Measurements from ENCODE around the gene PGC.

PGC gene

DNA sequence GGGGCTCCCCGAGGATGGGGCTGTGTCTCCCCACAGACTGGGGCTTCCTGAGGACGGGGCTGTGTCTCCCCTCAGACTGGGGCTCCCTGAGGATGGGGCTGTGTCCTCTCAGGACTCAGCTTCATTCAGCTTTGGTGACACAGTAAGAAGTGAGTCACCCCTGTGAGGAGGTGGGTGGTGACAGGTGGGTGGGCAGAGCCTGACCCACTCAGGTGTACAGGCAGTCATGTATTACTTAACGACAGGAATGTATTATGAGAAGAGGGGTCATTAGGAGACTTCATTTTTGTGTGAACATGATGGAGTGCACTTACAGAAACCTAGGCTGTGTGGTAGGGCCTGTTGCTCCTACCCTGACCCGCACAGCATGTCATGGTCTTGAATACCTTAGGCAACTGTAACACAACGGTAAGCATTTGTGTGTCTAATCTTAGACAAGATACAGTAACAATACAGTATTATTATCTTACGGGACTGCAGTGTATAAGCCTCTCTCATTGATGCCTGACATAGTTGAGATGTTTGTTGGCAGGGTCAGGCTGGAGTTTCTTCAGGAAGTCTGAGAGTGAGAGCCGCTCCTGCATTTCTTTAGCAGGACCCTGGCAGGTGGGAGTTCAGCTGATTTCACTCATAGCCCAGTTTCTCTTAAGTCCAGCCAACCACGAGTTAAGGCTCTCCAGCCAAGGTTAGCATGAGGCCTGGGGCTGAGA lies 10.9 kb upstream of the PGC start:
- no peak for TF ChIP-seq REST (IDR thresholded peaks at IDR 0.05; ENCODE audit: insufficient read depth in 1 of 2, low read depth in 2 of 2, low read length in 2 of 2)
- no peak for TF ChIP-seq FOXP2 (optimal IDR thresholded peaks at IDR 0.05; ENCODE audit: borderline replicate concordance, extremely low read depth, extremely low read length, insufficient read depth)
- no peak for TF ChIP-seq POLR2AphosphoS5 (IDR thresholded peaks at IDR 0.05; ENCODE audit: low read depth, low read length)
- no peak for TF ChIP-seq SIN3A (IDR thresholded peaks at IDR 0.05; ENCODE audit: borderline replicate concordance, insufficient read depth, low read length)
- TF ChIP-seq TAF1 (IDR thresholded peaks at IDR 0.05; ENCODE audit: borderline replicate concordance, insufficient read depth, low read length) = no peak

DNA sequence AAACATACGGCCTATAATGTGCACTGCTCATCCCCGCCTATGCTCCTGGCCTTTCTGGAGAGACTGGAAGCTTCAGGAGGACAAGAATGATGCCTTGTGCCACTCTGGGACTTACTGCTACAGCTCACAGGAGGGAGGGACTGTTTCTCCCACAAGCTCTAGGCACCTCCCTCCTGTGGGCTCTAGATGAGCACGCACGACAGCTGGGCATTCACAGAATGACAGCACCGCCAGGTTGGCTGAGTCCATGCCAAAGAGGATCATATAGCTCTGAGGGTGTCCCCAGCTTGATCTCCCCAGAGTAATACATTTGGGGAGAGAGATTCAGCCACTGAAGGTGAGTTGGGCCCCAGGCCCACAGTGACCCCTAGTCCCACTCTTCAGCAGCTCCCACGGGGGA lies 10.1 kb upstream of the PGC start:
- TF ChIP-seq TAF1 (IDR thresholded peaks at IDR 0.05; ENCODE audit: borderline replicate concordance, insufficient read depth, low read length) (no peak), REST (IDR thresholded peaks at IDR 0.05; ENCODE audit: insufficient read depth in 1 of 2, low read depth in 2 of 2, low read length in 2 of 2) (no peak), SIN3A (IDR thresholded peaks at IDR 0.05; ENCODE audit: borderline replicate concordance, insufficient read depth, low read length) (no peak), POLR2AphosphoS5 (IDR thresholded peaks at IDR 0.05; ENCODE audit: low read depth, low read length) (no peak), FOXP2 (optimal IDR thresholded peaks at IDR 0.05; ENCODE audit: borderline replicate concordance, extremely low read depth, extremely low read length, insufficient read depth) (no peak)

GRCh38 chr6:41756354-41756753 lies 9.2 kb upstream of the PGC start:
- TF ChIP-seq SIN3A (IDR thresholded peaks at IDR 0.05; ENCODE audit: borderline replicate concordance, insufficient read depth, low read length) (no peak), POLR2AphosphoS5 (IDR thresholded peaks at IDR 0.05; ENCODE audit: low read depth, low read length) (no peak)

DNA sequence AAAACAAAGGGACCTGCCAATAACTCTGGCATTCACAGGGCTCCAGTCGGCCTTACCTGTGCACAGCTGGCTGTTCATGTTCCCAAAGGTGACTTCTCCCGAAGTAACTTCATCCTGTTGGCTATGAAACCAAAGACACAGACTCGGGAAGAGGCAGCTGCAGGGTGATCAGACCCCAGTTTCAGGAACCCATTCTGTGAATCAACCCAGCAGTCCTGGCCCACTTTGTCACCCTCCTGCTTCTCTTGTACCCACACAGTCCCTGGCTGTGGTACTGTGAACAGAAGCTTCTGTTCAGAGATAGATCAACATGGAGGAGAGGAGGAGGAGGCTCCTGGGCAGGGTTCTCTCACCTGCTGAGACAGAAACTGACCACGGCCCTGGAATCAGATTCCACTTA lies 8.7 kb upstream of the PGC start:
- TF ChIP-seq SIN3A (IDR thresholded peaks at IDR 0.05; ENCODE audit: borderline replicate concordance, insufficient read depth, low read length) (no peak), REST (IDR thresholded peaks at IDR 0.05; ENCODE audit: insufficient read depth in 1 of 2, low read depth in 2 of 2, low read length in 2 of 2) (no peak)

DNA sequence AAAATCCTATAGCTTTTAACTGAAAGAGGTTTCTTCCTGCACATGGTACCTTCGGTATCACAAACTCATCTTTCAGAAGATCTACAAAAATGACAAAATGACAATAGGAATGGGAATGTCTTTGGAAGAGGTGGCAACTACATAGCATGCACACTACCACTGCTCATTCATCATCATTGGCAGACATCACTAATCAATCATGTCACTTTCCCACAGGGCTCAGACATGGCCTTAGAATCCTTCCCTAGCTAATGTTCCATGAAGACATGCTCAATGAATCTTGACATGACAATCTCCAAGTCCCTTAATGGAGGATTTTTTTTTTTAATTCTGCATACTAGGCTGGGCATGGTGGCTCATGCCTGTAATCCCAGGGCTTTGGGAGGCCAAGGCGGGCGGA lies 3.2 kb upstream of the PGC start:
- TF ChIP-seq TAF1 (IDR thresholded peaks at IDR 0.05; ENCODE audit: borderline replicate concordance, insufficient read depth, low read length) = no peak

DNA sequence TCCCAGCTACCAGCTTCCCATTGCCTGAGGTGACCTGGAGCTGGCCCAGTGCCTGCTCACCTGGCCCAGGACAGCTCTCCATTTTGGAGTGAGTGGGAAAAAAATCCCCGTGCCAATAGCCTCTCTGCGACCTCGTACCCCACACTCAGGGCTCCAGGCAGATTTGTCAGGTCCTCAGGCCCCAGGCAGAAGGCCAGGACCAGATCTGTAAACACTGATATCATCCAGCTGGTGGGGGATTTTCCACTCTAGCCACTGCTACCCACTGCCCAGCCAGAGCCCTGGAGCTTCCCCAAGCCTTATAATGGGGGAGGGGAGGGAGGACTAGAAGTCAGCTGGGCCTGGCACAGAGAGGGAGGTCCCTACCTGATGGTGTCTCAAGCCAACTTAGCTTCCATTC lies 1.3 kb upstream of the PGC start:
- TF ChIP-seq FOXP2 (optimal IDR thresholded peaks at IDR 0.05; ENCODE audit: borderline replicate concordance, extremely low read depth, extremely low read length, insufficient read depth) = no peak
- TF ChIP-seq POLR2AphosphoS5 (IDR thresholded peaks at IDR 0.05; ENCODE audit: low read depth, low read length) = no peak

- TF ChIP-seq POLR2AphosphoS5 (IDR thresholded peaks at IDR 0.05; ENCODE audit: low read depth, low read length) (no peak), SIN3A (IDR thresholded peaks at IDR 0.05; ENCODE audit: borderline replicate concordance, insufficient read depth, low read length) (no peak), REST (IDR thresholded peaks at IDR 0.05; ENCODE audit: insufficient read depth in 1 of 2, low read depth in 2 of 2, low read length in 2 of 2) (no peak), TAF1 (IDR thresholded peaks at IDR 0.05; ENCODE audit: borderline replicate concordance, insufficient read depth, low read length) (no peak), FOXP2 (optimal IDR thresholded peaks at IDR 0.05; ENCODE audit: borderline replicate concordance, extremely low read depth, extremely low read length, insufficient read depth) (no peak)
These were observed 893 bp upstream of the PGC start for GRCh38 chr6:41748102-41748477.

Measured in PFSK-1 (cell line).